HepG2 (cell line): ENCODE results near the gene CCL17. TPM values are rescaled to one million over a fixed set of nuclear protein-coding genes. Genes with fewer than 3 reads are reported as not detected.

Source experiments
- CENPBD1 ChIP-seq: sonication (generic); formaldehyde crosslinking; IDR thresholded peaks from 2 replicates; pipeline ENCODE4 v1.8.0; 2022; ENCODE audit warnings: missing genetic modification reagents, low read depth, mild to moderate bottlenecking, borderline replicate concordance
- DPF2 ChIP-seq: sonication (generic); formaldehyde crosslinking; IDR thresholded peaks from 2 replicates; pipeline ENCODE4 v1.4.0; 2020; ENCODE audit warnings: mild to moderate bottlenecking, low read depth, missing genetic modification reagents, borderline replicate concordance
- FOXO4 ChIP-seq: sonication (generic); formaldehyde crosslinking; conservative IDR thresholded peaks from 2 replicates; pipeline ENCODE4 v1.8.1; 2023; ENCODE audit warnings: missing genetic modification reagents
- HOMEZ ChIP-seq: IDR thresholded peaks from 2 replicates; pipeline ENCODE4 v1.6.1; 2016; ENCODE audit warnings: low read depth
- IRF1 ChIP-seq: sonication (generic); formaldehyde crosslinking; IDR thresholded peaks from 2 replicates; pipeline ENCODE4 v1.4.0; 2020; ENCODE audit warnings: low read depth, mild to moderate bottlenecking, missing genetic modification reagents
- IRF2 ChIP-seq: IDR thresholded peaks from 2 replicates; pipeline ENCODE4 v1.6.1; 2018; ENCODE audit warnings: missing genetic modification reagents, missing compliant biosample characterization
- IRX3 ChIP-seq: sonication (generic); formaldehyde crosslinking; IDR thresholded peaks from 2 replicates; pipeline ENCODE4 v1.8.1; 2023; ENCODE audit warnings: mild to moderate bottlenecking, low read depth, missing genetic modification reagents, borderline replicate concordance
- KDM1A ChIP-seq: IDR thresholded peaks from 2 replicates; pipeline ENCODE4 v1.6.1; 2016; ENCODE audit warnings: missing compliant biosample characterization
- MXD4 ChIP-seq: IDR thresholded peaks from 2 replicates; pipeline ENCODE4 v1.6.1; 2016; ENCODE audit warnings: mild to moderate bottlenecking, missing biosample characterization, missing genetic modification reagents
- RCOR2 ChIP-seq: IDR thresholded peaks from 2 replicates; pipeline ENCODE4 v1.6.1; 2016; ENCODE audit warnings: missing biosample characterization, missing genetic modification reagents
- REST ChIP-seq, 2 experiments: IDR thresholded peaks; 2 replicates each; pipeline ENCODE4 v1.6.1; 2011 to 2012; ENCODE audit warnings: low read length in 2 of 2, borderline replicate concordance in 1 of 2, low read depth in 1 of 2, mild to moderate bottlenecking in 1 of 2, moderate library complexity in 1 of 2
- SMARCC2 ChIP-seq: fragments of 450-650 bp; IDR thresholded peaks from 2 replicates; pipeline ENCODE4 v1.6.1; 2017; ENCODE audit warnings: antibody characterized with exemption, mild to moderate bottlenecking
- TOPORS ChIP-seq: sonication (generic); formaldehyde crosslinking; IDR thresholded peaks from 2 replicates; pipeline ENCODE4 v1.8.0; 2023; ENCODE audit warnings: mild to moderate bottlenecking, missing genetic modification reagents
- XRCC5 ChIP-seq: fragments of 200-400 bp; formaldehyde crosslinking; optimal IDR thresholded peaks from 2 replicates; pipeline ENCODE3; 2017; ENCODE audit warnings: mild to moderate bottlenecking, low read length
- ZFAT ChIP-seq: sonication (generic); formaldehyde crosslinking; conservative IDR thresholded peaks from 2 replicates; pipeline ENCODE4 v1.8.1; 2023; ENCODE audit warnings: missing genetic modification reagents, inconsistent platforms
- ZNF205 ChIP-seq: IDR thresholded peaks from 2 replicates; pipeline ENCODE4 v1.6.1; 2018; ENCODE audit warnings: missing biosample characterization, missing genetic modification reagents
- ZNF264 ChIP-seq: sonication (generic); formaldehyde crosslinking; IDR thresholded peaks from 2 replicates; pipeline ENCODE4 v1.4.0; 2020; ENCODE audit warnings: missing genetic modification reagents
- ZNF292 ChIP-seq: sonication (generic); formaldehyde crosslinking; IDR thresholded peaks from 2 replicates; pipeline ENCODE4 v1.8.1; 2022; ENCODE audit warnings: mild to moderate bottlenecking, low read depth, missing genetic modification reagents, borderline replicate concordance
- ZNF414 ChIP-seq: sonication (generic); formaldehyde crosslinking; IDR thresholded peaks from 2 replicates; pipeline ENCODE4 v1.5.0; 2020; ENCODE audit warnings: missing genetic modification reagents
- ZNF780A ChIP-seq: sonication (generic); formaldehyde crosslinking; IDR thresholded peaks from 2 replicates; pipeline ENCODE4 v1.8.0; 2022; ENCODE audit warnings: mild to moderate bottlenecking, missing genetic modification reagents, moderate library complexity
- ZSCAN9 ChIP-seq: IDR thresholded peaks from 2 replicates; pipeline ENCODE4 v1.6.1; 2016; ENCODE audit warnings: borderline replicate concordance
- polyA plus RNA-seq, 8 experiments: library from polyadenylated mRNA; depleted of rRNA in 3 of 8; stranded (reverse) in 7 of 8; unstranded in 1 of 8; fragments of >200 nt; fragmentation: Illumina TruSeq in 4 of 8; extraction: Trizol in 4 of 8; gene quantifications; 2 replicates each; pipeline versions ENCODE4 v1.2.1 to v1.2.3, GENCODE V29; 2011 to 2016; ENCODE audit warnings: low read depth in 4 of 8, missing spikeins in 1 of 8, mixed read lengths in 1 of 8; ENCODE audit not compliant: insufficient read depth in 1 of 8
- total RNA-seq, 5 experiments: library from RNA; depleted of rRNA; stranded (reverse); fragments of >200 nt; fragmentation: Illumina TruSeq; extraction: Trizol; gene quantifications; 2 replicates each; pipeline ENCODE4 v1.2.3, GENCODE V29; 2016; ENCODE audit warnings: low read depth in 1 of 5

Gene CCL17
- total and polyA plus RNA-seq, 2 of the 13 experiments (the other 11 are each of a cell fraction or from before 2014, with no cell fraction given), result not detected

- TF ChIP-seq ZNF780A (CRISPR knock-in tag) (no peak), CENPBD1 (CRISPR knock-in tag) (no peak), SMARCC2 (no peak), ZSCAN9 (0 out of 2 replicates have a peak, but pooled peaks have one; percentile 47), MXD4 (CRISPR knock-in tag) (0 out of 2 replicates have a peak, but pooled peaks have one; percentile 48), ZFAT (CRISPR knock-in tag) (no peak), KDM1A (CRISPR knock-in tag) (no peak), XRCC5 (peak; percentile 82), HOMEZ (CRISPR knock-in tag) (0 out of 2 replicates have a peak, but pooled peaks have one; percentile 11), TOPORS (CRISPR knock-in tag) (no peak), IRX3 (CRISPR knock-in tag) (no peak), RCOR2 (0 out of 2 replicates have a peak, but pooled peaks have one; percentile 21), ZNF264 (no peak), DPF2 (CRISPR knock-in tag) (no peak), ZNF414 (CRISPR knock-in tag) (no peak), ZNF292 (no peak), FOXO4 (CRISPR knock-in tag) (no peak), REST (IDR thresholded peaks at IDR 0.05; ENCODE audit: borderline replicate concordance in 1 of 2, low read depth in 1 of 2, low read length in 2 of 2) (no peak), IRF2 (peak; percentile 59), ZNF205 (CRISPR knock-in tag) (no peak), IRF1 (CRISPR knock-in tag) (no peak)
These were observed 17.7 kb downstream of the CCL17 start (continued) for GRCh38 chr16:57422026-57422944.
